Activated CD4-positive, alpha-beta T cell treated with anti-CD3 and anti-CD28 coated beads, Interleukin-2, Interleukin-6, amounts not matched to agents 100 ng/mL and 50 ng/mL, durations not matched to agents 16 hours and 8 hours (primary cell): ENCODE results near the gene SELENON.

ENCODE experiments used
- DNase-seq: peaks from one replicate; pipeline ENCODE4 v3.0.0-alpha.2; 2020

The SELENON gene

DNA sequence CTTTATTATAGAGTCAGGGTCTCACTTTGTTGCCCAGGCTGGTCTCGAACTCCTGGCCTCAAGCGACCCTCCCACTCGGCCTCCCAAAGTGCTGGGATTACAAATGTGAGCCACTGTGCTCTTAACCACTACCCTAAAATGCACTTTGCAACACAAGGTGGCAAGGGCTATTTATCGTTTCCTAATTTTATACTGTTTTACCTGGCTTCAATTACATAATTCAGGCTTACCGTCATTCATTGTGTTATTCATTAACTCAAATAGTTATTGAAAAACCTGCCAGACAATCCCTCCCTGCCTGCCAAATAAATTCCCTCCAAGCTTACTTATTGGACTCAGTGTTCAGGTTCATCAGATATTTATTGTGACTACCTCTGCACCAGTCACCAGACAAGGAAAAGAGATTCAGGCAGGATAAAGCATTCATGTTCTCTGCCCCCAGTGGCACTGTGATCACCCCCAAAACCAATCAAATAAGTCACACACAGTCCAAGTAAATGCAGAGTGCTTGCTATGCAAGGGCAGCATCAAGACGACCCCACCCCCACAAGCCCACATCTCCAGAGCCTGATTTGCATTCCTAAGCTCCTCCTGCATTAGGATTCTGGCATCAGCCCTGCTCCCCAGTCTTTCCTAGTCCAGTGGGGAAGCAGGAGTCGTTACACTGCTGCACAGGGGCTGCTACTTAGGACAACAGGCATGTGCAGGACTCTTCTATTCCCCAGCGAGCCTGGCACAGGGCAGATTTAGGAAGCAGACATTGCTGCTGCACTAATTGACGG, 67.4 kb downstream of the SELENON start:
- DNase-seq, result no peak
